Right lobe of liver (tissue), 6 donors: ENCODE measurements around the gene ENOX1. TPM values are rescaled to one million over a fixed set of nuclear protein-coding genes. Genes with fewer than 3 reads are reported as not detected.

Source experiments
- ATAC-seq, 4 donors: fragments of 200-7000 bp; cut with Tn5 transposase; one replicate each; pipeline ENCODE4 v1.9.1; 2020; ENCODE audit warnings: mild to moderate bottlenecking in 4 of 4, moderate library complexity in 4 of 4
- DNase-seq, 3 donors: peaks; one replicate each; pipeline ENCODE4 v3.0.0-alpha.2; 2020
- H3K27ac ChIP-seq, 3 donors: fragments of 200-600 bp; one replicate each; pipeline ENCODE4 v1.8.0; 2022
- H3K27me3 ChIP-seq, 2 donors: fragments of 200-600 bp; one replicate each; pipeline ENCODE4 v1.8.0; 2022
- H3K36me3 ChIP-seq, 4 donors: fragments of 200-600 bp; sonication (generic) in 1 of 4; one replicate each; pipeline versions ENCODE4 v1.5.1 to v1.8.0; 2017 to 2022; ENCODE audit warnings: control low read depth in 1 of 4
- H3K4me1 ChIP-seq, 4 donors: fragments of 200-600 bp; sonication (generic) in 1 of 4; one replicate each; pipeline versions ENCODE4 v1.5.1 to v1.8.0; 2017 to 2022; ENCODE audit warnings: control low read depth in 1 of 4
- H3K4me3 ChIP-seq, 3 donors: fragments of 200-600 bp; one replicate each; pipeline ENCODE4 v1.8.0; 2022
- H3K9me3 ChIP-seq, 4 donors: fragments of 200-600 bp; sonication (generic) in 1 of 4; one replicate each; pipeline versions ENCODE4 v1.5.1 to v1.8.0; 2017 to 2022; ENCODE audit warnings: control low read depth in 1 of 4
- POLR2A ChIP-seq: fragments of 450-650 bp; IDR thresholded peaks from one replicate; pipeline ENCODE4 v1.6.1; 2017; ENCODE audit warnings: antibody characterized with exemption, mild to moderate bottlenecking
- WGBS: methylation state at CpG from one replicate; pipeline ENCODE4 v1.1.6; 2018; ENCODE audit warnings: low coverage, low lambda C conversion rate; ENCODE audit not compliant: insufficient coverage; ENCODE audit errors: missing lambda C conversion rate; 5-methylcytosine and 5-hydroxymethylcytosine counted together
- intact Hi-C, 2 donors: fragments of 100-400 bp; cut with DNase I; formaldehyde crosslinking; loops; one replicate each; pipeline versions ENCODE4 v1.11.2 to v1.14.1; 2022
- total RNA-seq, 6 experiments: library from RNA; depleted of rRNA in 2 of 6; stranded (reverse); fragments of >200 nt in 2 of 6; fragmentation: NEBNext Ultra II Directional in 3 of 6; extraction: Animal tissue kit (Norgen Biotek cat#: 25700) in 3 of 6; gene quantifications; one replicate each; pipeline versions ENCODE4 v1.1.0 to v1.2.4, GENCODE V29; 2016 to 2023
- TF ChIP-seq, protein P1 (sequence below), 4 donors: fragments of 200-600 bp in 3 of 4; fragments of 450-650 bp in 1 of 4; IDR thresholded peaks; one replicate each; pipeline versions ENCODE4 v1.5.1 to v1.8.0; 2016 to 2022; ENCODE audit warnings: antibody characterized with exemption in 4 of 4, mild to moderate bottlenecking in 2 of 4
- donor health status: DM: no; HTN: yes; CAD: no.
- donor health status: DM: no; HTN: no; CAD: no.
- donor health status: DM: no; HTN: no; CAD: no.
- donor health status: DM: no; HTN: yes; CAD: no.
- donor health status: DM: no; HTN: yes; CAD: no.

ENOX1 gene
- total RNA-seq, 6 experiments from 2014 or later, result 0.07 to 0.16 TPM; not detected in 4

GRCh38 chr13:43587376-43587775 is 199.4 kb downstream of the ENOX1 start:
- H3K4me1 ChIP-seq, result no peaks in the 10 kb centered on the region
- no peaks in the 10 kb centered on the region for H3K27me3 ChIP-seq
- H3K27ac ChIP-seq, result no peak overlapping the region
- ATAC-seq (no peak), DNase-seq (no peak)
- H3K36me3 ChIP-seq, result no peaks in the 10 kb centered on the region
- H3K4me3 ChIP-seq, result no peak overlapping the region
- intact Hi-C loops, result no loop called here
- TF ChIP-seq, protein P1, sequence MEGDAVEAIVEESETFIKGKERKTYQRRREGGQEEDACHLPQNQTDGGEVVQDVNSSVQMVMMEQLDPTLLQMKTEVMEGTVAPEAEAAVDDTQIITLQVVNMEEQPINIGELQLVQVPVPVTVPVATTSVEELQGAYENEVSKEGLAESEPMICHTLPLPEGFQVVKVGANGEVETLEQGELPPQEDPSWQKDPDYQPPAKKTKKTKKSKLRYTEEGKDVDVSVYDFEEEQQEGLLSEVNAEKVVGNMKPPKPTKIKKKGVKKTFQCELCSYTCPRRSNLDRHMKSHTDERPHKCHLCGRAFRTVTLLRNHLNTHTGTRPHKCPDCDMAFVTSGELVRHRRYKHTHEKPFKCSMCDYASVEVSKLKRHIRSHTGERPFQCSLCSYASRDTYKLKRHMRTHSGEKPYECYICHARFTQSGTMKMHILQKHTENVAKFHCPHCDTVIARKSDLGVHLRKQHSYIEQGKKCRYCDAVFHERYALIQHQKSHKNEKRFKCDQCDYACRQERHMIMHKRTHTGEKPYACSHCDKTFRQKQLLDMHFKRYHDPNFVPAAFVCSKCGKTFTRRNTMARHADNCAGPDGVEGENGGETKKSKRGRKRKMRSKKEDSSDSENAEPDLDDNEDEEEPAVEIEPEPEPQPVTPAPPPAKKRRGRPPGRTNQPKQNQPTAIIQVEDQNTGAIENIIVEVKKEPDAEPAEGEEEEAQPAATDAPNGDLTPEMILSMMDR (IDR thresholded peaks at IDR 0.05), result no peak
- TF ChIP-seq POLR2A, result no peak
- no peaks in the 10 kb centered on the region for H3K9me3 ChIP-seq

DNA sequence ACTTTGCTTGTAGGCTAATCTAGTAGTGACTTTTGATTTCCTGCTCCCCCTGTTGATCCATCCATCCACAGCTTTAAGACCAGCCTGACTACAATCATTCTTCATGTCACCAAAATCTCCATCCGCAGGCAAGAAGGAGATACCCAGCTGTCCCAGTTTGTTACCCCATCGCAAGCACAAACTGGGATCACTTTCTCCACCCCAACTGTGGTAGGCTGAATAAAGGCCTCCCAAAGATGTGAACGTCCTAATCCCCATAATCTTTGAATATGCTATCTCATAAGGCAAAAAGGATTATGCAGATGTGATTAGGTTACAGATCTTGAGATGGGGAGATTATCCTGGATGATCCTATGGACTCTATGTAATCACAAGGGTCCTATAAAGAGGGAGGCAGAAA is 202.0 kb downstream of the ENOX1 start:
- no peak for DNase-seq
- H3K27me3 ChIP-seq, result no peaks in the 10 kb centered on the region
- TF ChIP-seq, protein P1 (IDR thresholded peaks at IDR 0.05), result no peak
- TF ChIP-seq POLR2A, result no peak
- no peaks in the 10 kb centered on the region for H3K36me3 ChIP-seq
- no peaks in the 10 kb centered on the region for H3K4me1 ChIP-seq
- no peak for ATAC-seq
- intact Hi-C loops, result no loop called here
- H3K9me3 ChIP-seq, result no peaks in the 10 kb centered on the region
- no peak overlapping the region for H3K4me3 ChIP-seq
- WGBS, result 59% methylated on average over 3 of the region's 3 CpGs
- H3K27ac ChIP-seq, result no peak overlapping the region

GRCh38 chr13:43583321-43583720 is 203.5 kb downstream of the ENOX1 start:
- Histone ChIP-seq H3K9me3 (no peaks in the 10 kb centered on the region), H3K27me3 (no peaks in the 10 kb centered on the region), H3K4me3 (no peak overlapping the region), H3K36me3 (no peaks in the 10 kb centered on the region), H3K4me1 (no peaks in the 10 kb centered on the region), H3K27ac (no peak overlapping the region)
- no peak for TF ChIP-seq POLR2A
- TF ChIP-seq, protein P1 (IDR thresholded peaks at IDR 0.05), result no peak
- DNase-seq, result no peak
- WGBS, result 56% methylated on average over 1 of the region's 1 CpG
- no peak for ATAC-seq
- intact Hi-C loops, result no loop called here

GRCh38 chr13:43580280-43580679 is 206.5 kb downstream of the ENOX1 start:
- Histone ChIP-seq H3K36me3 (no peaks in the 10 kb centered on the region), H3K9me3 (no peaks in the 10 kb centered on the region), H3K4me3 (no peak overlapping the region), H3K27ac (no peak overlapping the region), H3K4me1 (no peaks in the 10 kb centered on the region), H3K27me3 (no peaks in the 10 kb centered on the region)
- intact Hi-C loops, result no loop called here
- WGBS, result 69% methylated on average over 4 of the region's 4 CpGs
- TF ChIP-seq POLR2A, result no peak
- ATAC-seq (no peak), DNase-seq (no peak)

DNA sequence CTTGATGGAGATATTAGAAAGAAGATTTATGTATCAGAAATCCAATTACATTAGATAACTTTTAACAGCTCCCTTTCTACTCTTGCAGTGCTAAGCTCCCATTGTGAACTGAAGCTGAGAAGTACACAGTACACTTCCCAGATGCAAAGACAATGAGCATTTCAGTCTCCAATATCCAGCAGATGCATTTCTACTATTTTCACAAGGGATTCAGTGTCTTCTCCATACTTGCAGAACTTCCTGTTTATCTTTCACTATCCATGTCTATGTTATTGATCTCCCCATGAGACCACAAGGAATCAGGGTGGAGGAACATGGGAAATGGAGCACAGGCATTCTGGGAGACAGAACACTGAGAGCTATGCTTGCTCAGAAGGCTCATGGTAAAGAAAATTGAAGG is 207.5 kb downstream of the ENOX1 start:
- DNase-seq (no peak), ATAC-seq (no peak)
- Histone ChIP-seq H3K9me3 (no peaks in the 10 kb centered on the region), H3K36me3 (no peaks in the 10 kb centered on the region), H3K27me3 (no peaks in the 10 kb centered on the region), H3K4me1 (no peaks in the 10 kb centered on the region), H3K27ac (no peak overlapping the region), H3K4me3 (no peak overlapping the region)
- TF ChIP-seq POLR2A, result no peak
- TF ChIP-seq, protein P1 (IDR thresholded peaks at IDR 0.05), result no peak
- intact Hi-C loops, result no loop called here
